Colonic mucosa (tissue), 4 donors: ENCODE data around the gene PTPRF. TPM values are rescaled to one million over a fixed set of nuclear protein-coding genes. Genes with fewer than 3 reads are reported as not detected.
A peak's percentile ranks its signal among the peaks of the same experiment; 100 is the strongest.

Source experiments
- DNase-seq: peaks from one replicate; pipeline ENCODE4 v3.0.0-alpha.2; 2020
- H3K27ac ChIP-seq: fragments of 200-600 bp; one replicate; pipeline ENCODE4 v1.8.0; 2021
- H3K27me3 ChIP-seq: fragments of 200-600 bp; one replicate; pipeline ENCODE4 v1.8.0; 2021
- H3K36me3 ChIP-seq: fragments of 200-600 bp; one replicate; pipeline ENCODE4 v1.8.0; 2021
- H3K4me1 ChIP-seq: fragments of 200-600 bp; one replicate; pipeline ENCODE4 v1.8.0; 2021; ENCODE audit warnings: mild to moderate bottlenecking
- H3K4me3 ChIP-seq: fragments of 200-600 bp; one replicate; pipeline ENCODE4 v1.8.0; 2021
- H3K9ac ChIP-seq, 2 donors: one replicate each; pipeline ENCODE4 v1.7.0; 2013; ENCODE audit warnings: control low read depth in 2 of 2, low read depth in 2 of 2, low read length in 2 of 2
- H3K9me3 ChIP-seq: fragments of 200-600 bp; one replicate; pipeline ENCODE4 v1.8.0; 2021
- CTCF ChIP-seq: fragments of 200-600 bp; IDR thresholded peaks from one replicate; pipeline ENCODE4 v1.8.0; 2022; ENCODE audit warnings: antibody characterized with exemption, mild to moderate bottlenecking
- intact Hi-C: fragments of 100-400 bp; cut with DNase I; formaldehyde crosslinking; loops from one replicate; pipeline ENCODE4 v1.14.1; 2022
- total RNA-seq, 2 donors: library from RNA; stranded (reverse); fragmentation: NEBNext Ultra II Directional in 1 of 2; extraction: Animal tissue kit (Norgen Biotek cat#: 25700) in 1 of 2; gene quantifications; one replicate each; pipeline ENCODE4 v1.2.1, GENCODE V29; 2021
- donor health status: healthy.
- donor health status: DM: no; HTN: no; CAD: no.
- donor health status: DM: no; HTN: no; CAD: no.

PTPRF gene
- total RNA-seq, 2 donors from 2014 or later = 351 to 449 TPM

GRCh38 chr1:43538969-43539368 lies 8.3 kb downstream of the PTPRF start:
- DNase-seq = no peak
- Histone ChIP-seq H3K9ac (no peak overlapping the region), H3K27me3 (no peaks in the 10 kb centered on the region), H3K27ac (no peak overlapping the region), H3K9me3 (no peaks in the 10 kb centered on the region), H3K4me3 (no peak overlapping the region), H3K36me3 (no peaks in the 10 kb centered on the region), H3K4me1 (peaks cover 10% of the 10 kb centered on the region)
- TF ChIP-seq CTCF = no peak
- intact Hi-C loops = loop anchor here (10.0 kb wide), 1 partner anchor 396 kb away; the partner anchor contains the start of gene ARTN

DNA sequence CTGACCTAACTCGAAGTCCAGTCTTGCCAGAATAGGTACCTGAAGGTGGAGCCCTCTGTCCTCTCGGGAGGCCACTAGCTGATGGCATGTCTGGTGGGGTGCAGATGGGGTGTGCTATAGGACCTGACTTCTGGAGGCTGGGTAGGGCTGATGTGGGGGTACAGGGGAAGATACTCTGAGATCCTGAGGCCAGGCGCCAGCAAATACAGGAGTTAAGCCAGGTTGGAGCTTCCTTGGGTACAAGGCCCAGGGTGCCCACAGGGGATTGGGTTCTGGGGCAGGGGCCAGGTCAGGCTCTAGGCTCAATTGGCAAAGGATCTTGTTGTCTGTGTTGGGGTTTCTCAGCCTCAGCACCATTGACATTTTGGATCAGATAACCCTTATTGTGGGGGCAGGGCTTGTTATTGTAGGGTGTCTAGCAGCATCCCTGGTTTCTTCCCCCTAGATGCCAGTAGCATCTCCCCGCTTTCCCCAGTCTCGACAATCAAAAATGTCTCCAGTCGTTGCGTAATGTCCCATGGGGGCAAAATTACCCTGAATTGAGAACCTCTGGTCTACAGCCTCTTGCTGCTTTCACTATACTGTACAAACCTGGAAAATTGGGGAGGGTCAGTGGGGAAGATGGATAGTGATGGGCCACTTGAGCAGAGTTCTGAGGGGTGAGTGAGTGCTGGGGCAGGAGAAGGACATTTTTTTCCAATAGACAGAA lies 9.2 kb downstream of the PTPRF start:
- no peak overlapping the region for H3K4me3 ChIP-seq
- intact Hi-C loops = loop anchor here (10.0 kb wide), 1 partner anchor 395 kb away; the partner anchor contains the start of gene ARTN
- peaks cover 19% of the 10 kb centered on the region for H3K4me1 ChIP-seq
- DNase-seq = no peak
- no peaks in the 10 kb centered on the region for H3K27me3 ChIP-seq
- H3K9me3 ChIP-seq = no peaks in the 10 kb centered on the region
- no peak overlapping the region for H3K9ac ChIP-seq
- H3K36me3 ChIP-seq = no peaks in the 10 kb centered on the region
- H3K27ac ChIP-seq = no peak overlapping the region
- TF ChIP-seq CTCF = no peak

DNA sequence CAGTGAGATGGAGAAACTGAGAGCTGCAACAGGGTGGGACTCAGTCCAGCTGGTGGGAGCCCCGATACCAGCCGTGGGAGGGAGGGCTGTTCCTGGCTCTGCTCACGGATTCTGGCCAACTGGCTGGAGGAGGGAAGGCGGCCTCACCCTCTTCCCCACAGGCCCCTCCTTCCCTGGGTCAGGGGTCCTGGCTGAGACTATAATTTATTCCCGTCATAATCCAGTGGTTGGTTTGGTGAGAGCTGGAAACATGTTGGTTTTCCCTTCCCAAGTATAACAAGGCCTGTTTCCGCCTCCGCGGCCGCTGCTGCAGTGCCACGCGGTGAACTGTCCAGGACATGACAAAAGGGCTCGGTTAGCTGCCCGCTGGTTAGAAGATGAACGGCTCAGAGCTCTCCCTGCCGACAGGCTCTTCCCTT lies 10.0 kb downstream of the PTPRF start:
- Histone ChIP-seq H3K27me3 (no peaks in the 10 kb centered on the region), H3K9ac (peak overlapping the region in 1 of 2 donors; percentile 29), H3K9me3 (no peaks in the 10 kb centered on the region), H3K4me1 (peaks cover 17% of the 10 kb centered on the region), H3K27ac (peak overlapping the region; percentile 58), H3K4me3 (no peak overlapping the region), H3K36me3 (no peaks in the 10 kb centered on the region)
- intact Hi-C loops = no loop called here
- TF ChIP-seq CTCF = no peak
- DNase-seq = no peak

GRCh38 chr1:43541141-43541540 lies 10.5 kb downstream of the PTPRF start:
- no peaks in the 10 kb centered on the region for H3K9me3 ChIP-seq
- peak overlapping the region in 1 of 2 donors; percentile 76 for H3K9ac ChIP-seq
- DNase-seq = no peak
- no peaks in the 10 kb centered on the region for H3K36me3 ChIP-seq
- no peaks in the 10 kb centered on the region for H3K27me3 ChIP-seq
- no peak overlapping the region for H3K4me3 ChIP-seq
- no peak for TF ChIP-seq CTCF
- H3K27ac ChIP-seq = peak overlapping the region; percentile 58
- peaks cover 17% of the 10 kb centered on the region for H3K4me1 ChIP-seq
- intact Hi-C loops = no loop called here

- TF ChIP-seq CTCF = no peak
- intact Hi-C loops = no loop called here
- no peaks in the 10 kb centered on the region for H3K9me3 ChIP-seq
- DNase-seq = peak; percentile 90
- peak overlapping the region; percentile 58 for H3K27ac ChIP-seq
- H3K27me3 ChIP-seq = no peaks in the 10 kb centered on the region
- H3K36me3 ChIP-seq = no peaks in the 10 kb centered on the region
- peak overlapping the region in 1 of 2 donors; percentile 76 for H3K9ac ChIP-seq
- no peak overlapping the region for H3K4me3 ChIP-seq
- peaks cover 17% of the 10 kb centered on the region for H3K4me1 ChIP-seq
Observed at GRCh38 chr1:43541721-43542401, 11.2 kb downstream of the PTPRF start.
